Measurements from ENCODE around the gene RASA2.
A peak's percentile ranks its signal among the peaks of the same experiment; 100 is the strongest.

DNA sequence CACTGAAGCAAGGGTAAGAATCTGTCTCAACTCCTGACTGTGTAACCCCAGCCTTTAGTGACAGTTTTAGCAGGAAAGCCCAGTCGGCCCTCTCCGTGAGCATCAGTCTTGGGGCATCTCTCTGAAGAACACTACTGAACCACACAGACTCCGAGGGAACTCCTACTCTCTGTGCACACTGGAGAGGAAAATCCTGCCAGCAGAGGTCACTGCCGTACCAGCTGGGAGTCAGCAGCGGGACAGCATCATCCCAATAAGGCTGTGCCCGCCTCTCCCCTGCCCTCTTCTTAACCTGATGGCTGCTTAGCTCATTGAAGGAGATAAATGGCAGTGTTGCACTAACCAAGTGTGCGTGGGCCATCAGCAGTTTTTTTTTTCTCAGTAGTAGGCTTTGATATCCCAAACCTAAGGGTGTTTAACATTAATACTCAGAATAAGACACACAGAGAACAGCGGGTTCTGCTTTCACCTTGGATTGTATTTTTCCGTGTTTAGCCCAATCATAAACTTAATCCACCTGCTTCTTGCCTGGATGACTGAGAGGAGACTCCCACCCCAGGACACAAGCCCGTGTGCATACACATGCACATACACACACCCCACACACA, 26.6 kb upstream of the RASA2 start:
- TF ChIP-seq, protein P1, sequence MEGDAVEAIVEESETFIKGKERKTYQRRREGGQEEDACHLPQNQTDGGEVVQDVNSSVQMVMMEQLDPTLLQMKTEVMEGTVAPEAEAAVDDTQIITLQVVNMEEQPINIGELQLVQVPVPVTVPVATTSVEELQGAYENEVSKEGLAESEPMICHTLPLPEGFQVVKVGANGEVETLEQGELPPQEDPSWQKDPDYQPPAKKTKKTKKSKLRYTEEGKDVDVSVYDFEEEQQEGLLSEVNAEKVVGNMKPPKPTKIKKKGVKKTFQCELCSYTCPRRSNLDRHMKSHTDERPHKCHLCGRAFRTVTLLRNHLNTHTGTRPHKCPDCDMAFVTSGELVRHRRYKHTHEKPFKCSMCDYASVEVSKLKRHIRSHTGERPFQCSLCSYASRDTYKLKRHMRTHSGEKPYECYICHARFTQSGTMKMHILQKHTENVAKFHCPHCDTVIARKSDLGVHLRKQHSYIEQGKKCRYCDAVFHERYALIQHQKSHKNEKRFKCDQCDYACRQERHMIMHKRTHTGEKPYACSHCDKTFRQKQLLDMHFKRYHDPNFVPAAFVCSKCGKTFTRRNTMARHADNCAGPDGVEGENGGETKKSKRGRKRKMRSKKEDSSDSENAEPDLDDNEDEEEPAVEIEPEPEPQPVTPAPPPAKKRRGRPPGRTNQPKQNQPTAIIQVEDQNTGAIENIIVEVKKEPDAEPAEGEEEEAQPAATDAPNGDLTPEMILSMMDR (IDR thresholded peaks at IDR 0.05): peak in 5 of 7 experiments; percentile 67 to 82 (median 81)
- no peak for TF ChIP-seq POLR2A (IDR thresholded peaks at IDR 0.05)
- peak in 2 of 3 donors; percentile 20 to 67 for TF ChIP-seq POLR2AphosphoS5 (IDR thresholded peaks at IDR 0.05)

Measured in stomach (tissue), 4 donors.